ENCODE results near the gene TNKS2. TPM values are rescaled to one million over a fixed set of nuclear protein-coding genes. Genes with fewer than 3 reads are reported as not detected.
A peak's percentile ranks its signal among the peaks of the same experiment; 100 is the strongest.
"Not testable (repeated sequence)": the region's sequence is repeated elsewhere in the genome, so short reads cannot be mapped to it uniquely, and the experiment has no call there.

TNKS2 gene
- total and polyA plus RNA-seq, 5 donors: 6.1 to 21.4 (median 18.4) TPM

- ATAC-seq (no peak), DNase-seq (no peak)
- H3K4me1 ChIP-seq (ENCODE audit: control insufficient read depth, insufficient read depth, low read length): no peaks in the 10 kb centered on the region
- no peaks in the 10 kb centered on the region for H3K27me3 ChIP-seq (ENCODE audit: control insufficient read depth, insufficient read depth)
- no peak overlapping the region for H3K27ac ChIP-seq (ENCODE audit: low read length)
- intact Hi-C loops (cut with DNase I): no loop called here
- H3K9me3 ChIP-seq (ENCODE audit: control insufficient read depth, low read length): no peaks in the 10 kb centered on the region
- WGBS: 95% methylated on average over 2 of the region's 2 CpGs
- no peak overlapping the region for H3K4me3 ChIP-seq (ENCODE audit: low read length)
Observed at GRCh38 chr10:91893051-91893450, 94.8 kb downstream of the TNKS2 start.

- WGBS: 88% methylated on average over 14 of the region's 14 CpGs
- ATAC-seq; intact Hi-C loops (cut with DNase I); H3K9me3 ChIP-seq (ENCODE audit: control insufficient read depth, low read length); H3K27me3 ChIP-seq (ENCODE audit: control insufficient read depth, insufficient read depth); H3K4me3 ChIP-seq (ENCODE audit: low read length); H3K4me1 ChIP-seq (ENCODE audit: control insufficient read depth, insufficient read depth, low read length); H3K27ac ChIP-seq (ENCODE audit: low read length); DNase-seq: not testable (repeated sequence)
Observed at GRCh38 chr10:91894261-91894685, 96.0 kb downstream of the TNKS2 start.

GRCh38 chr10:91896212-91896756 is 98.1 kb downstream of the TNKS2 start:
- WGBS: 90% methylated on average over 3 of the region's 3 CpGs
- H3K4me3 ChIP-seq (ENCODE audit: low read length): no peak overlapping the region
- H3K9me3 ChIP-seq (ENCODE audit: control insufficient read depth, low read length): no peaks in the 10 kb centered on the region
- no peak for ATAC-seq
- no peaks in the 10 kb centered on the region for H3K27me3 ChIP-seq (ENCODE audit: control insufficient read depth, insufficient read depth)
- no peak for DNase-seq
- H3K4me1 ChIP-seq (ENCODE audit: control insufficient read depth, insufficient read depth, low read length): no peaks in the 10 kb centered on the region
- no peak overlapping the region for H3K27ac ChIP-seq (ENCODE audit: low read length)
- intact Hi-C loops (cut with DNase I): no loop called here

GRCh38 chr10:91897421-91897820 is 99.2 kb downstream of the TNKS2 start:
- ATAC-seq (no peak), DNase-seq (no peak)
- Histone ChIP-seq H3K27ac (ENCODE audit: low read length) (no peak overlapping the region), H3K27me3 (ENCODE audit: control insufficient read depth, insufficient read depth) (no peaks in the 10 kb centered on the region), H3K4me1 (ENCODE audit: control insufficient read depth, insufficient read depth, low read length) (no peaks in the 10 kb centered on the region), H3K4me3 (ENCODE audit: low read length) (no peak overlapping the region), H3K9me3 (ENCODE audit: control insufficient read depth, low read length) (no peaks in the 10 kb centered on the region)
- WGBS: 61% methylated on average over 8 of the region's 8 CpGs
- intact Hi-C loops (cut with DNase I): no loop called here

- no peaks in the 10 kb centered on the region for H3K27me3 ChIP-seq (ENCODE audit: control insufficient read depth, insufficient read depth)
- no peaks in the 10 kb centered on the region for H3K9me3 ChIP-seq (ENCODE audit: control insufficient read depth, low read length)
- peak; percentile 41 to 83 for ATAC-seq
- 21% methylated on average over 2 of the region's 2 CpGs for WGBS
- no peak for DNase-seq
- H3K27ac ChIP-seq (ENCODE audit: low read length): no peak overlapping the region
- no peaks in the 10 kb centered on the region for H3K4me1 ChIP-seq (ENCODE audit: control insufficient read depth, insufficient read depth, low read length)
- intact Hi-C loops (cut with DNase I): loop anchor here in 1 of 4 donors (10.0 kb wide), 1 partner anchor 137 kb away; no protein-coding TSS in a partner anchor
- H3K4me3 ChIP-seq (ENCODE audit: low read length): no peak overlapping the region
Observed at GRCh38 chr10:91901784-91902677, 103.8 kb downstream of the TNKS2 start.

- Histone ChIP-seq H3K9me3 (ENCODE audit: control insufficient read depth, low read length) (no peaks in the 10 kb centered on the region), H3K4me3 (ENCODE audit: low read length) (no peak overlapping the region), H3K4me1 (ENCODE audit: control insufficient read depth, insufficient read depth, low read length) (no peaks in the 10 kb centered on the region), H3K27me3 (ENCODE audit: control insufficient read depth, insufficient read depth) (no peaks in the 10 kb centered on the region), H3K27ac (ENCODE audit: low read length) (no peak overlapping the region)
- WGBS: 85% methylated on average over 5 of the region's 5 CpGs
- intact Hi-C loops (cut with DNase I): loop anchor here in 1 of 4 donors (10.0 kb wide), 1 partner anchor 142 kb away; no protein-coding TSS in a partner anchor
- DNase-seq: peak in 1 of 3 donors; percentile 23
- ATAC-seq: no peak
Observed at GRCh38 chr10:91907033-91907594, 108.9 kb downstream of the TNKS2 start.

GRCh38 chr10:91907914-91908336 is 109.7 kb downstream of the TNKS2 start:
- DNase-seq (peak in 1 of 3 donors; percentile 38), ATAC-seq (peak in 1 of 2 donors; percentile 14)
- Histone ChIP-seq H3K4me1 (ENCODE audit: control insufficient read depth, insufficient read depth, low read length) (no peaks in the 10 kb centered on the region), H3K27me3 (ENCODE audit: control insufficient read depth, insufficient read depth) (no peaks in the 10 kb centered on the region), H3K27ac (ENCODE audit: low read length) (no peak overlapping the region), H3K4me3 (ENCODE audit: low read length) (peak overlapping the region; percentile 78), H3K9me3 (ENCODE audit: control insufficient read depth, low read length) (no peaks in the 10 kb centered on the region)
- intact Hi-C loops (cut with DNase I): loop anchor here in 1 of 4 donors (10.0 kb wide), 1 partner anchor 143 kb away; no protein-coding TSS in a partner anchor
- 5% methylated on average over 18 of the region's 18 CpGs for WGBS

GRCh38 chr10:91908337-91909116 is 110.3 kb downstream of the TNKS2 start:
- H3K27ac ChIP-seq (ENCODE audit: low read length): peak overlapping the region; percentile 8
- H3K4me3 ChIP-seq (ENCODE audit: low read length): peak overlapping the region; percentile 78
- H3K4me1 ChIP-seq (ENCODE audit: control insufficient read depth, insufficient read depth, low read length): no peaks in the 10 kb centered on the region
- H3K9me3 ChIP-seq (ENCODE audit: control insufficient read depth, low read length): no peaks in the 10 kb centered on the region
- ATAC-seq: peak; percentile 96 to 97
- intact Hi-C loops (cut with DNase I): loop anchor here in 1 of 4 donors (10.0 kb wide), 1 partner anchor 144 kb away; no protein-coding TSS in a partner anchor
- H3K27me3 ChIP-seq (ENCODE audit: control insufficient read depth, insufficient read depth): no peaks in the 10 kb centered on the region
- under 1% methylated on average over 93 of the region's 93 CpGs for WGBS
- DNase-seq: peak; percentile 83 to 90 (median 90)

GRCh38 chr10:91909117-91909677 is 111.0 kb downstream of the TNKS2 start, which contains the start of gene FGFBP3:
TSS of gene FGFBP3 (minus strand) at chr10:91909486. CDS start at chr10:91908969, 517 bp downstream.
- Histone ChIP-seq H3K4me3 (ENCODE audit: low read length) (peak within 1 kb of the TSS; percentile 78), H3K9me3 (ENCODE audit: control insufficient read depth, low read length) (no peaks in the 10 kb centered on the region), H3K27ac (ENCODE audit: low read length) (peak within 1 kb of the TSS; percentile 8), H3K27me3 (ENCODE audit: control insufficient read depth, insufficient read depth) (no peaks in the 10 kb centered on the region), H3K4me1 (ENCODE audit: control insufficient read depth, insufficient read depth, low read length) (no peaks in the 10 kb centered on the region)
- WGBS: under 1% methylated on average over 19 of the region's 19 CpGs
- peak; percentile 41 to 55 for ATAC-seq
- DNase-seq: peak in 2 of 3 donors; percentile 35 to 50
- intact Hi-C loops (cut with DNase I): loop anchor here in 1 of 4 donors (10.0 kb wide), 1 partner anchor 144 kb away; no protein-coding TSS in a partner anchor

GRCh38 chr10:91910467-91910866 is 112.2 kb downstream of the TNKS2 start:
- Histone ChIP-seq H3K27me3 (ENCODE audit: control insufficient read depth, insufficient read depth) (no peaks in the 10 kb centered on the region), H3K4me3 (ENCODE audit: low read length) (no peak overlapping the region), H3K4me1 (ENCODE audit: control insufficient read depth, insufficient read depth, low read length) (no peaks in the 10 kb centered on the region), H3K9me3 (ENCODE audit: control insufficient read depth, low read length) (no peaks in the 10 kb centered on the region), H3K27ac (ENCODE audit: low read length) (no peak overlapping the region)
- DNase-seq (no peak), ATAC-seq (no peak)
- intact Hi-C loops (cut with DNase I): loop anchor here in 2 of 4 donors (5.0 kb wide), 1 partner anchor 153 kb away; no protein-coding TSS in a partner anchor
- WGBS: 87% methylated on average over 4 of the region's 4 CpGs

Measured in right cardiac atrium (tissue), 5 donors.